ENCODE data around the gene CDK3.
"Not testable (repeated sequence)": the region's sequence is repeated elsewhere in the genome, so short reads cannot be mapped to it uniquely, and the experiment has no call there.

Gene CDK3

DNA sequence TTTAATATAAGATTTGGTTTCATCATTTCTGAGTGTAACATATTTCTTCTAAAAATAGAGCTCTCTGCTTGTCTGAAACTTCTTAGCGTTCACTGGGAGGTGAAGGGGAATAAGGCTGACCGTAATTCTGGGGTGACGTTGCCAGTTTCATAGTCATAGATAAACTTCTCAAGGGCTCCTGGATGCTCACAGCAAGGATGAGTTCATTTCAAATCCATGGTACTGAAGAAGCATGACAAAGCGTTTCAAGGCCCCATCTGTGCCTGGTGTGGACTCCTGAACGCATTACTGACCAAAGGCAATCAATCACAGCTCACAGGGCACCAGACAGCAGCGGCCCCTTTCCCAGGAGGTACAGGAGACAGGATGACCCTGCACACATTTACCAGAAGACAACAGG, 38.5 kb downstream of the CDK3 start:
- DNase-seq (ENCODE audit: low read depth in 2 of 2), result no peak

DNA sequence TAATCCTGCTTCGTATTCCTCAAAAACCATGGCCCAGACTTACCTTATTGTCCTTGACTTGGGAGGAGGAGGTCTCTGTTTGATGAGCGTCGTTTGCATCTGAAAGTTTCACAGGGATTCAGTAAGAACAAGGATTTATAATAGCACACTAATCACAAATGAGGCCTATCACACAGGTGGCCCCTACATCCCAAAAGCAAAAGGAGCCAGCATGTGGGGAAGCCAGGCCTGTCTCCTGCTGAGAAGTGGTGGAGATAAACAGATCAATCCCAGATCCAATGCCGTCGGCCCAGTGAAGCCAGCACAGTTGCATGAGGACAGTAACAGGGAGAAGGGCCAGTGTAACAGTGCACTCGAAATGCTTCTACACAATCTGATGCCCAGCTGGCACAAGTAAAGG, 39.7 kb downstream of the CDK3 start:
- DNase-seq (ENCODE audit: low read depth in 2 of 2), result no peak

DNA sequence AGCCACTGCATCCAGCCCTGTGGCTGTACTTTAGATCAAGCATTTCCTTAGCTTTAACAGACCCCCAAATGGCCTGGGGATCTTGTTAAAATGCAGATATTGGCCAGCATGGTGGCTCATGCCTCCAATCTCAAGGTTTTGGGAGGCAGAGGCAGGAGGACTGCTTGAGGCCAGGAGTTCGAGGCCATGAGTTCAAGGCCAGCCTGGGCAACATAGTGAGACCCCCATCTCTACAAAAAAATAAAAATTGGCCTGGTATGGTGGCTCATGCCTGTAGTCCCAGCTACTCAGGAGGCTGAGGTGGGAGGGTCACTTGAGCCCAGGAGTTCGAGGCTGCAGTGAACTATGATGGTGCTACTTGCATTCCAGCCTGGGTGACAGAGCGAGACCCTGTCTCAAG, 42.2 kb downstream of the CDK3 start:
- not testable (repeated sequence) for DNase-seq (ENCODE audit: low read depth in 2 of 2)

DNA sequence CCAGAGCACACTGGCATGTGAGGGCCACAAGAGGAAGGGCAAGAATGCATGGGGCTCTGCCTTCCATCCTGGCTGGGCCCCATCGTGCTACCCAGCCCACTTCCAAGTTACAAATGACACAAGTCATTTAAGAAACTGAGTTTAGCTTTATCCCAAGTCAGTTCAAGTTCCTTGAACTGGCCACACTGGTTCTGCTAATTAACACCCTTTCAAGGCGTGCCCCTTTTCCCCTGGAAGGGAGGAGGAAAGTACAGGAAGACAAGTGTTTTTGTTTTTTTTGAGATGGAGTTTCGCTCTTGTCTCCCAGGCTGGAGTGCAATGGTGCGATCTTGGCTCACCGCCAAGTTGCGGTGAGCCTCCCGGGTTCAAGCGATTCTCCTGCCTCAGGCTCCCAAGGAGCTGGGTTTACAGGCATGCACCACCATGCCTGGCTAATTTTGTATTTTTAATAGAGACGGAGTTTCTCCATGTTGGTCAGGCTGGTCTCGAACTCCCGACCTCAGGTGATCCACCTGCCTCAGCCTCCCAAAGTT, 43.9 kb downstream of the CDK3 start:
- not testable (repeated sequence) for DNase-seq (ENCODE audit: low read depth in 2 of 2)

DNA sequence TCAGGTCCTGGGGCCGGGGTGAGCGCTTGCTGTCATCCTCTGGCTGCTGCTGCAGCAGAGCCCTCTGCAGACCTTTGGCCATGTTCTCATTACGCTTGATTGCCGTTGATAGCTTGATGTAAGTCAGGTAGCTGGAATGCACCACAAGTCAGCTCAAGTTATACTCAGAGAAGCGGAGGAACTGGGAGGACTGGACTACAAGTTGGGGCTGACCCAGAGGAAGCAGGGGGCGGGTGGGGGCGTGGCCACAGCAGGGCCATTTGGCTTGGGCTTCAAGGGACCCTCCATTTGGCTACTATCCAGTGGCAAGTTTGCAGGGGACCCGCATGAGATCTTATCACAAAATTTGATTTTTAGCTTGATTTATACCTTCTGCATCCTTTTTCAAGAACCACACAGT, 45.4 kb downstream of the CDK3 start:
- DNase-seq (ENCODE audit: low read depth in 2 of 2), result no peak

- DNase-seq (ENCODE audit: low read depth in 2 of 2), result no peak
Observed at GRCh38 chr17:76048025-76048605, 47.5 kb downstream of the CDK3 start.

DNA sequence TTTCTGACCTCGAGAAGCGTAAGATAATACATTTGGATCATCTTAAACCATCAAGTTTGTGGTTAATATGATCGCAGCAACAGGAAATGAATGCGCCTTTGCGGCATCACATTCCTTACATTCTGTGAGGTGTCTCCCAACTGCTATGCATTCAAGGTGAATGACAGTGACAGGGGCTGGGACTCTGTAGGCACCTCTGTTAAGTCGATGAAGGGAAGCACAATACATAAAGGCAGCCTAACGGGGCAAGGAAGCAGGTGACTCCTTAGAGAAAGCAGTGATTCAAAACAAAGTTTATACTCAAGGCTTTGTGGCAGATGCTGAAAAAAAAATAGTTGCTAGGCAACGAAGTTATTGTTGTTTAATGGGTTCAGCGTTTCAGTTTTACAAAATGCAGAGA, 48.1 kb downstream of the CDK3 start:
- DNase-seq (ENCODE audit: low read depth in 2 of 2), result no peak

DNA sequence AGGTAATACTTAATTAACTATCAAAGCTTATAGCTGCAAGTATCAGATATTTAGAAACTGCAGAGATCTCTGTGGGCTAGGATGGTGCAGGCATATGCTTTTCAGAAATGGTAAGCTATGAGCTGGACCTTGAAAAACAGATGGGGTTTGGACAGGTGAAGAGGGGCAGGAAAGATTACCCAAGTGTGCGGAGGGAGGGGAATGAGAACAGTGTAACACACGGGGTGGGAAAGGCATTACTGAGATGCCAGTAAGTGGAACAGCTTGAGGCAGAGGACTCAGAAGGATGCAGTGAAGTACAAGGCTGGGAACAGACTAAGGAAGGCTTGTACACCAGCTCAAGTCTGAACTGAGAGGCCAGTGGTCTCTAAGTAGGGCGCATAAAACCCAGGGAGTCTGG, 48.6 kb downstream of the CDK3 start:
- no peak for DNase-seq (ENCODE audit: low read depth in 2 of 2)

GRCh38 chr17:76049836-76050537, 49.3 kb downstream of the CDK3 start:
- no peak for DNase-seq (ENCODE audit: low read depth in 2 of 2)

- no peak for DNase-seq (ENCODE audit: low read depth in 2 of 2)
Observed at GRCh38 chr17:76050538-76051467, 50.1 kb downstream of the CDK3 start.

DNA sequence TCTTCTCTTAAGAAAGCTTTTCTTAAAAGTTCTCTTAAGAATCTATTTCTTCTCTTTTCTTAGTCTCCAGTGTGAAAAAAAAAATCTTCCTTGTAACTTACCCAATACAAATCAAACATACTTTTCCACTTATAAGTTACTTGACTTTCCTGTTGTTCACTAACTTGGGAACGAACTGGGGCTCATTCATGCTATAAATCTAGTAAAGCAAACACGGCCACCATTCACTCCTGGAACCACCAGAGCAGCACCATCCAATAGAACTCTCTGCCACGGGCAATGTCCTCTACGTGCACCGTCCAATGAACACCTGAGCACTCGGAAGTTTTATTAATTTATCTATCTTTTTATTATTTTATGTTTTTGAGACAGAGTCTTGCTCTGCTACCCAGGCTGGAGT, 50.9 kb downstream of the CDK3 start:
- DNase-seq (ENCODE audit: low read depth in 2 of 2), result no peak

DNA sequence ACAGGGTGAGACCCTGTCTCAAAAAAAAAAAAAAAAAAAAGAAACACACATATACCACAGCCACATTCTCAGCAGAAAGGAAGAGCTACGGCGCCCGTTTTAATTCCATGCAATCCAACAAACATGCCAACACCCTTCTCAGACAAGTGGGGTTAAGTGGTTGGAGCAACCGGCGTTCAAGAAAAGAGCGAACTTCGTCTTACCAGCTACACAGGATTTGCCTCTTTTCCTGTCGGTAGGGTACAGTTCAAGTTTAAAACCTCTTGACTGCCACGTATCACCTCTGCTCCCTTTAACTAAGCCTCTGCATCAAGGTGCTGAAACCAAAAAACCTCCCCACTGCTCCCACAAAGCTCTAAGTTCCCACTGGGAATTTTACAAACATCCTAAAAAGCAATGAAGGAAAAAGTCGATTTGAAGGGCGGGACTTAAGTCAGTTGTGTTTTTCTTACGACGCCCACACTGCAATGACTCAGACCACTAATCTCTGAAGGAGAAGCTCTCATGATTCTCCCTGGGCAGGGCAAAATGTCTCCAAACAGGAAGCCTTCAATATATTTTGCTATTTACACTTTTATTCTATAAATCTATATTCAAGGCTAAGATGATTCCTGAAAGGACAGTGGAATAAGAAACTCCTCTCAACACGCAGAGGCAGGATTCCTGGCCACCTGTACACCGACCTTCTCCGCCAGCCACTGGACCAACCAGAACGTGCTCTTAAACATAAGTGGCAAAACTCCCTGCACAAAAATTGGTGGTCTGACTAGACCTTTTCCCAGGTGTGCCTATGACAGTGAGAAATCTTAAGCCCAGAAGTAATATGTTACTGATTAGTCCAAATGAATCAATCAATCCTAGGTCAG, 52.8 kb downstream of the CDK3 start:
- DNase-seq (ENCODE audit: low read depth in 2 of 2), result no peak

- no peak for DNase-seq (ENCODE audit: low read depth in 2 of 2)
Observed at GRCh38 chr17:76054112-76054476, 53.4 kb downstream of the CDK3 start.
